Activated CD8-positive, alpha-beta memory T cell treated with anti-CD3 and anti-CD28 coated beads for 1 hour (primary cell): Measurements from ENCODE around the gene AKR1C4.
"Not testable (repeated sequence)": the region's sequence is repeated elsewhere in the genome, so short reads cannot be mapped to it uniquely, and the experiment has no call there.

Experiments used
- DNase-seq, 2 donors: peaks; one replicate each; pipeline ENCODE4 v3.0.0-alpha.2; 2020; ENCODE audit warnings: low read depth in 1 of 2; ENCODE audit errors: extremely low read depth in 1 of 2

AKR1C4 gene

DNA sequence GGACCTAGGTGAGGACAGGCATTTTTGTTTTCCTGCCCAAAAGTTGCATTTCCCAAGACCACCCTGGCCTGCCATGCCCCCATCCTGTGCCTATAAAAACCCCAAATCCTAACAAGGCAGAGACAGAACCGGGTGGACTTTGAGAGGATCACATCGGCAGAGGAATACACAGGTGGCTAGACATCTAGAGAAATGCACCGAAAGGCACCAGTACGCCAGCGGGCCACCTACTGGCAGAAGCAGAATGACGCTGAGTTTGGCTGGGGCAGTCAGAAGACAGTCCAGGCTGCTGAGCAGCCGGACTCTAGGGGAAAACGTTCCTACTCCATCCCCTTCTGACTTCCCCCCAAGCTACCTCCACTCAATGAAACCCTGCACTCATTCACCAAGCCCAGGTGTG, 2.8 kb downstream of the AKR1C4 start:
- DNase-seq, result no peak

DNA sequence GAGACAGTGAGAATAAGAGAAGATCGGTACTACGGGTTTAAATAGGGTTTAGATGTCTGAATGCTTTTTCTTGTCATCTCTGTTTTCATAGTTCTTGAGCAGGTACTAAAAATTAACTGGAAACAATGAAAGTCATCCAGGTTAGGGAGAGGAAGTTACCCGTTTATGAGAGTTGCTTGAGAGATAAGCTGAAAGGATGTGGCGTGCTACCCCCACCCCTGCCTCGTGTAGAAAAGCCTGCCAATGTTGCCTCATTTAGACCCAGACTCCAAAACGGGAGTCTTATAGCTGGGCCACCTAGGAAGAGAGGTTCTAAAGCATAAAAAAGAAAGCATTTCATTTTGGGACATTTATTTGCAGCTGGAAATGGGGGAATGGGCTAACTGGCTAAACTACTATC, 10.2 kb downstream of the AKR1C4 start:
- DNase-seq, result no peak

DNA sequence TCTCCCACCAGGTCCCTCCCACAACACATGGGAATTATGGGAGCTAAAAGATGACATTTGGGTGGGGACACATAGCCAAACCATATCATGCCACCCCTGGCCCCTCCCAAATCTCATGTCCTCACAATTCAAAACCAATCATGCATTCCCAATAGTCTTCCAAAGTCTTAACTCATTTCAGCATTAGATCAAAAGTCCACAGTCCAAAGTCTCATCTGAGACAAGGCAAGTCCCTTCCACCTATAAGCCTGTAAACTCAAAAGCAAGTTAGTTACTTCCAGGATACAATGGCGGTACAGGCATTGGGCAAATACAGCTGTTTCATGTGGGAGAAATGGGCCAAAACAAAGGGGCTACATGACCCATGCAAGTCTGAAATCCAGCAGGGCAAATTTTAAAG, 13.1 kb downstream of the AKR1C4 start:
- not testable (repeated sequence) for DNase-seq

DNA sequence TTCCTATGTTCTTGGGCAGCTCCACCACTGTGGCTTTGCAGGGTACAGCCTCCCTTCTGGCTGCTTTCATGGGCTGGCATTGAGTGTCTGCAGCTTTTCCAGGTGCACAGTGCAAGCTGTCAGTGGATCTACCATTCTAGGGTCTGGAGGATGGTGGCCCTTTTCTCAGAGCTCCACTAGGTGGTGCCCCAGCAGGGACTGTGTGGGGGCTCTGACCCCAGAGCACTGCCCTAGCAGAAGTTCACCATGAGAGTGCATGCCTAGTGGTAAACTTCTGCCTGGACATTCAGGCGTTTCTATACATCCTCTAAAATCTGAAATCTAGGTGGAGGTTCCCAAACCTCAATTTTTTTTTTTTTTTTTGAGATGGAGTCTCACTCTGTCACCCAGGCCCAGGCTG, 13.6 kb downstream of the AKR1C4 start:
- DNase-seq, result not testable (repeated sequence)

DNA sequence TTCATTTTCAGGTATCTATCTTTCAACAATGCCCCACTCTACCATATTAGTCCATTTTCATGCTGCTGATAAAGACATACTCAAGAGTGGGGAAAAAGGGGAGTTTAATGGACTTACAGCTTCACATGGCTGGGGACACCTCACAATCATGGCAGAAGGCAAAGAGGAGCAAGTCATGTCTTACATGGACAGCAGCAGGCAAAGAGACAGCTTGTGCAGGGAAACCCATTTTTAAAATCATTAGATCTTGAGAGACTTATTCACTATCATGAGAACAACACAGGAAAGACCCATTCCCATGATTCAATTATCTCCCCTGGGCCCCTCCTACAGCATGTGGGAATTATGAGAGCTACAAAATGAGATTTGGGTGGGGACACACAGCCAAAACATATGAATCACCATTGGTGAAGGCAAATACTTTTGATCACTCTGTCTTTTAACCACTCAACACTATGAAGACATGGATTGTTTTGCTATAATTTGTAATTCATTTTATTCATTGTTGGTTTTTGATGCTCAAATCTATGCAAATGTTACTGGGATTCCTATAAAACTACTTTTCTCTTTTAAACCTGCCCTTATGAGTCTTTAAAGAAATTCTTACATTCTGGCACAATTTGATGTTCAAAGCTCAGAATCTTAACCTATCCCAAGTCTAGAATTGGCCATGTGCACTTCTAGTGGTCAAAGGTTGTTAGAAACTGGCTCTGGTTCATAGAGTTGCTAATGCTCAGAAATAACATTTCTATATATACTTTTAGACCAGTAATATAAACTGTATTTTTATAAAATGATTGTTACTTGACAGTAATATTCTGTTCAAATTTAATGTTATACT, 15.3 kb downstream of the AKR1C4 start:
- DNase-seq, result no peak

DNA sequence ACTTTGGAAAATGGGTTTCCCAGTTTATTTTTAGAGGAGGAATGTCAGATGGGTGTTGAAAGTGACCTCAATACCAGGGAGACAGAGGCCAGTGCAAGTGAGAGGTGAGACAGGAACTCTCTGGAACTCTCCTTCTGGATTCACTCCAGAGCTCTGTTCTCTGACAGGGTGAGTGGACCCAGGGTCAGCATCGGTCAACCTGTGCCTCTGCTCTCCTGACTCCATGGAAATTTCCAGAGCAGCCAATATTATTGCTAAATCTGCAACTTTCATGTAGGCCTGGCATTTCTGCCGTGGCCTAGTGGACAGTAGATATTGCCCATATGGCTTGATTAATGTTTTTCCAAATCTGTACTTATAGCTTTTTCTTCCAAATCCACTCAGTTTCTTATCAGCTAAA, 20.2 kb downstream of the AKR1C4 start:
- no peak for DNase-seq

DNA sequence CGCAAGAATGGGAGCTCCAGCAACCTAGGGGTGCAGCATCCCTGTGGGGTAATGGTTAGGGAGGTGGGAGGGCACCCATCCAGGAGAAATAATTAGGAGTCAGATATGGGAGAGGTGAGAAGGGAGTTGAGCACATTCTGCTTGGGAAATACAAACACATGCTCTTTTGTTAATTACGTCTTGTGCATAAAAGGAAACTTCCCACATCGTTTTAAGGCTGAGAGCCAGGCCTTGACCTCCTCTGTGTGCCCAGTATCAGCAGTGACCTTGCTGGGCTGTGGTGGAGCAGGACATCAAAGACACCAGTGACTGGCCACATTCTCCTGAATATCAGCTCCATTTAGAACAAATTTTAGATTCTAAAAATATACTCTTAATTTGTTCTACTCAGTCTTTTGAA, 22.6 kb downstream of the AKR1C4 start:
- no peak for DNase-seq

DNA sequence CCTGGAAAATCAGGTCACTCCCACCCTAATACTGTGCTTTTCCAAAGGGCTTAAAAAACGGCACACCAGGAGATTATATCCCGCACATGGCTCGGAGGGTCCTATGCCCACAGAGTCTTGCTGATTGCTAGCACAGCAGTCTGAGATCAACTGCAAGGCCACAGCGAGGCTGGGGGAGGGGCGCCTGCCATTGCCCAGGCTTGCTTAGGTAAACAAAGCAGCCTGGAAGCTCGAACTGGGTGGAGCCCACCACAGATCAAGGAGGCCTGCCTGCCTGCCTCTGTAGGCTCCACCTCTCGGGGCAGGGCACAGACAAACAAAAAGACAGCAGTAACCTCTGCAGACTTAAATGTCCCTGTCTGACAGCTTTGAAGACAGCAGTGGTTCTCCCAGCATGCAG, 26.3 kb downstream of the AKR1C4 start:
- DNase-seq, result not testable (repeated sequence)

DNA sequence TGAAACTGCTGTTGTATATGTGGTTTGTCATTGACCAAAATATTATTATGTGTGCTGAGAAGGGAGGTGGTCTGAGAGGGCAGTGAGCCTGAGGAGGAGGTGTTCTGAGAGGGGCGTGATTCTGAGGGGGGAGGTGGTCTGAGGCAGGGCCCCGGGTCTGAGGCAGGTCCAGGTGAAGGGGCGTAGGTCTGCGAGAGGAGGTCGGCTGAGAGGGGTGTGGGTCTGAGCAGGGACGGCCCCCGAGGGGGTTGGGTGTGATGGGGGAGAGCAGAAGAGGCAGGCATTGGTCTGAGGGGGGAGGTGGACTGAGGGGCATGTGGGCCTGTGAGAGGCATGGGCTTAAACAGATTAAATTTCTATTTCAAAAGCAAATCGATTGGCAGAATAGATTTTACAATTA, 32.4 kb downstream of the AKR1C4 start:
- no peak for DNase-seq

DNA sequence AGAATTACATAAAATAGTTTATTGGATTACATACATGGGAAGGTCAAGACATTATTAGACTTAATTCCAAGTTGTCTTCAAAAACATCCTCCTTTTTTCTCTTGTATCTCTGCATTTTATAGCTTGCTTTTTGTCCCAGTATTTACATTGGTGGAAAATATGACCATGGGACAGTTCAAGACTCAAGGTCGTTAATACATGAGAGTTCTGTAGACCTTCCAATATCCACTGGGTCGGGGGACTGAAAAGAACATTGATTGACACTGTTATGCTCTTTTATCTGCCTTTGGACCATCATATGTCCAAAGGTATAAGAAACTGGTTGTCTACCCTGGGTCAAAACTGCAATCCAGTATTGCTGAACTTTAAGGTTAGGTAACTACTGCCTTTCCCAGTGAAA, 36.7 kb downstream of the AKR1C4 start:
- DNase-seq, result no peak

DNA sequence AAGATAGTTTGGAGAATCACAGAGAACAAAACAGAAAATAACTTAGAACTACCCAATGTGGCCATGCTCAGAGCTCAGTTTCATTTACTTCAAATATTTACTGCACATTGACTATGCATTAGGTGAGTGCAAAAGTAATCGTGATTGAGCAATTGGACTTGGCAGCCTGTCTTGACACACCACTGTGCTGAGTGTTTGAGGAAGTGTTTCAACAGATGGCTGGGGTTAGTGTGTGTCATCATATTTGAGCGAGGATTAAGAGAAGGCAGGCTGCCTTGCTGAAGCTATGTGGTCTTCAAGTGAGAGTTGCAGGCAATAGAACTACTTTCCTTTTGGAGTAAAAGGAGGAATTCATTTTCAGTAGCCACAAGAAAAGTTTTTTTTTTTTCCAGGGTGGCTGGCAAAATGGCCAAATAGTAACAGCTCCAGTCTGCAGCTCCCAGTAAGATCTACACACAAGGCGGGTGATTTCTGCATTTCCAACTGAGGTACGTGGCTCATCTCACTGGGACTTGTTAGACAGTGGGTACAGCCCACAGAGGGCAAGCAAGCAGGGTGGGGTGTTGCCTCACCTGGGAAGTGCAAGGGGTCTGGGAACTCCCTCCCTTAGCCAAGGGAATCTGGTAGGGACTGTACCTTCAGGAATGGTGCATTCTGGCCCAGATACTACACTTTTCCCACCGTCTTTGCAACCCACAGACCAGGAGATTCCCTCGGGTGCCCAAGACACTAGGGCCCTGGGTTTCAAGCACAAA, 37.6 kb downstream of the AKR1C4 start:
- DNase-seq, result no peak

DNA sequence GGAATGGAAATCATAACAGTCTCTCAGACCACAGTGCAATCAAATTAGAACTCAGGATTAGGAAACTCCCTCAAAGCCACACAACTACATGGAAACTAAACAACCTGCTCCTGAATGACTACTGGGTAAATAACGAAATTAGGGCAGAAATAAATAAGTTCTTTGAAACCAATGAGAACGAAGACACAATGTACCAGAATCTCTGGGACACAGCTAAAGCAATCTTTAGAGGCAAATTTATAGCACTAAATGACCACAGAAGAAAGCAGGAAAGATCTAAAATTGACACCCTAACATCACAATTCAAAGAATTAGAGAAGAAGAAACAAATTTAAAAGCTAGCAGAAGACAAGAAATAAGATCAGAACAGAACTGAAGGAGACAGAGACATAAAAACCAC, 40.9 kb downstream of the AKR1C4 start:
- DNase-seq, result not testable (repeated sequence)

DNA sequence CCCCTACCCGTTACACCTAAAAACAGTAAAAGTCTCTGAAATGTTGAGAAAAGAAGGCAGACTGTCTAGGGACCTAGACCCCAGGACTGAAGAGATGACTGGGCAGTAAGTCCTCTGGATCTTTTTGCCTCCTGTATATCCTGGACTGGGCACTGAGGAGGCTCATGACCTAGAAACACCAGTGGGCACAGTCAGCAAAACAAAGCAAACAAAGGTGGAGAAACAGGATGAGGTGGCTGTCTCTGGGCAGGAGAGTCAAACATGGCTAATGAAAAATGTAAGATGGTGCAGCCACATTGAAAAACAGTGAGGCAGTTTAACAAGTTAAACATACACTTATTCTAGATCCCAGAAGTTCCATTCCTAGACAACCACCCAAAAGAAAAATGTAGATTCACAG, 45.9 kb downstream of the AKR1C4 start:
- DNase-seq, result no peak

DNA sequence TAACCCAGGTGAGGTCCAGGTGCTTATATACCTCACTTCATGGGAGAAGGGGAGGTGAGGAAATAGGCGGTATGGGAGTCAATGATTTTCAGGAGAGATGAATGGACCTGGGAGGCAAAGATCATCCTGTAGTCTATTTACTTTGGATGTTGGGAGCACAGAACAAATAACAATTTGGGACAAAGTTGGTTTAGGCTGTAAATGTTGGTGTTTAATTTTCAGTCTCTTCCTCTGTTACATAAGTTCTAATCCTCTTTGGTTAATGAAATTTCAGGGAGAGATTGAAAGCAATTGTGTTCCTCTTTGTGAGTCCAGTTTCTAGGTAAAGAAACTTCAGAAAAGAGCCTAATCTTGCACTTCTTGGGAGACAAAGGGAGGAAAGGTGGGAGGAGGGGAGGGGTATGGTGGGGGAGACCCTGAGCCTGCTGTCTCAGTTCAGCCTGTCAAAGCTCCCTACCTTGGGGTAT, 46.9 kb downstream of the AKR1C4 start:
- no peak for DNase-seq

DNA sequence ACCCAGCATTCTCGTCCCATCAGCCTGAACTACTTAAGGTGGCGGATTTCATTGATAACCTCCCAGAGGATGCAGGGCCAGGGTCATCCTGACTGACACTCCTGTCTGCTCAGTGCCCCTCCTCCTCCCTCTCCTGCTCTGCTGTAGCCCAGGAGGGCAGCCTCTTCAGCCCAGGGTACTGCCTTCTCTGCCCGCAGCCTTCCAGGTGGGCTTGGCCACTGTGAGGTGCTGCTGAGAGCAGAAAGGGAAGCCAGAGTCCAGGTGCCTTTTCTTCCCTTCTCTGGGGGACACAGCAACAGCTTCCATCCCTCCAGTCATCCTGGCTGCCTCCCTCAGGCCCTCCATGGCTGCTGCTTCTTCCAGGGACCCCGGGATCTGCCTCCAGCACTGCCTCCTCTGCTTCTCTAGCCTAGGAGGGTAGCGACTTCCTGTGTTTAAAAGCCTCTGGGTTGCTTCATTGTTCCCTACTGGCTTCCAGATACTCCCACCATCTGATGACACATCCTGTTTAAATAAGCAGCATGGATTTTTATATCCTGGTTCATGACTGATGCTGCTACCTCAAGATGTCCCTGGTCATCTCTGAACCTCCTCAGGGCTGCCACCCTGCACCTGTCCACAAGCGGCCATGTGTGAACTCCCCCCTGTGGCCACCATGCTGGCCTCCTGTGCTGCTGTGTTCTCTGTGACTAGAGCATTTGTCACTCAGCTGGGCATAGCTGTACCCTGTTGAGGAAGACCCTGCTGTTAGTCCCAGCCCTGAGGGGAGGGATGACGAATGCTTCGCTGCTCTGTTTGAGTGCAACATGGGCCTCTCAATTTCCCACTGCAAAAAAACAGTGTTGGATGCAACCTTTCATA, 55.8 kb downstream of the AKR1C4 start:
- DNase-seq, result no peak

DNA sequence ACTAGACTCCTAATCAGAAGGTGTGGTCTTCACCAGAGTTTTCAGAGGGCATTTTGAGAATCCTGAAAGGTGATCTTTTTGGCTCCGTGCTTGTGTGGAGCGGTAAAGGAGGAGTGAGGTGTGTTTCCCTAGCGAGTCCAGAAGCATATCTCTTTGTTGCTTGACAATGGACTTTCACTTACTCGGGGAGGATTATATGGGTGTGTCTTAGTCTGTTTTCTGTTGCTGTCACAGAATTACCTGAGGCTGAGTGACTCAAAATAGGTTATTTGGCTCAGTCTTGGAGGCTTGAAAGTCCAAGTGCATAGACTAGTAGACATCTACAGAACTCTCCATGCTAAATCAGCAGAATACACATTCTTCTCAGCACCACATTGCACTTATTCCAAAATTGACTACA, 57.9 kb downstream of the AKR1C4 start:
- no peak for DNase-seq

DNA sequence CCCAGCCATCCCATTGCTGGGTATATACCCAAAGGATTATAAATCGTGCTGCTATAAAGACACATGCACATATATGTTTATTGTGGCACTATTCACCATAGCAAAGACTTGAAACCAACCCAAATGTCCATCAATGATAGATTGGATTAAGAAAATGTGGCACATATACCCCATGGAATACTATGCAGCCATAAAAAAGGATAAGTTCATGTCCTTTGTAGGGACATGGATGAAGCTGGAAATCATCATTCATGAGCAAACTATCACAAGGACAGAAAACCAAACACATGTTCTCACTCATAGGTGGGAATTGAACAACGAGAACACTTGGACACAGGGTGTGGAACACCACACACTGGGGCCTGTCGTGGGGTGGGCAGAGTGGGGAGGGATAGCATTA, 61.1 kb downstream of the AKR1C4 start:
- DNase-seq, result not testable (repeated sequence)

DNA sequence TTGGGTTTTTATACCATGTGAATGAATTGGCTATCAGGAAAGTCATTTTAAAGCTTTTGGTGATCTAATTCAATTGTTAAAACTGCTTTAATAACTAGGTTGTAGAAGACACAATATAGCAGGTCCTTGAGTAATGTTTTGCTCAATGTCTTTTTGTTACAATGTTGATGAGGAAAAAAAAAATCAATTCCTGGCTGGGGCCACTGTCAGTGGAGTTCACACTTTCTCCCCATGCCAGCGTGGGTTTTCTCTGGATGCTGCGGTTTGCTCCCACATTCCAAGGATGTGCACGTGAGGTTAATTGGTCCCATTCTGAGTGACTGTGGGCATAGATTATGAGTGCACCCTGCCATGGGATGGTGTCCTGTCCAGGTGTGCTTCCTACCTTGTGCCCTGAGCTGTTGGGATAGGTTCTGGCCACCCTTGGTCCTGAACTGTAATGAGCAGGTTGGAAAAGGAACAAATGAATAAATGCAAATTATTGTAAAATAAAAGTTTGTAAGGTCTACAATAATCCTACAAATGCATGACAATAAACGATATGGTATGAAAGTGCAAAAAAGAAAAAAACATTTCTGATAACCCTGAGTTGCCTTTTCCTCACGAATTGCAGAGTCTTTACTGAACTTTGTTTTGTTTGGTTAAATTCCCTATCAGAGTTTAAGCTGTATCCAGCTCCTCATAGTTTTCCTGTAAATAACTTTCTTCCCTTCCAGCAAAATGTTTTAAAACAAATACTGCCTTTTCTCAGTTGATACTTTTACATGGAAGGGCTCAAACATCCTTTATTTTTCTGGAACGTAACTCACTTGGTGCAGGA, 62.7 kb downstream of the AKR1C4 start:
- no peak for DNase-seq

DNA sequence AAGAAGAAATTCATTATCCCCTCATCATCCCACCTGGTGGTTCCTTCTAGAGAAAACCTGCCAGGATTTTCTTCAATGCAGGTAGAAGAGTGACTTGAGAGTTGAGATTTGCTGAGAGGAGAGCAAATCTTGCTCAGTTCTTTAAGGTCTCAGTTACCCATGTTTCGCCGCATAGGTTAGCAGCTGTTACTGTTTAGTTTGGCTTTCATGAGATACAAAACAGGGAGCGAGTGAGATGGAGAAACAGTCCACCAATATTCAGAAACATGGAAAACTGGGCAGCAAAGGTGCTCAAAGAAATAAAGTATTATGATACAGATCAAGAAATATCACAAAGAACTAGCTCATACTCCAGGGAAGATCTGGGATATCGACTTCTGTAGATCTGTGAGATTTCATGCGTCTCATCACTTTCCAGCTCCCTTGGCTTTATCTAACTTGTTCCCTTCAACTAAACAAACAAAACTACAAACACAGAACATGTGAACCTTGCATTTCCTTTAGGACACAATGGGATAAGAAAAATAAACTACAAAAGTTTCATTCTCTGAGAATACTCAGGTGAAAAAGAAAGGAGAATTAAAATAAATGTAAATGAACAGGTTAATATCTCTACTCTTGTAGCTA, 63.4 kb downstream of the AKR1C4 start:
- DNase-seq, result no peak

DNA sequence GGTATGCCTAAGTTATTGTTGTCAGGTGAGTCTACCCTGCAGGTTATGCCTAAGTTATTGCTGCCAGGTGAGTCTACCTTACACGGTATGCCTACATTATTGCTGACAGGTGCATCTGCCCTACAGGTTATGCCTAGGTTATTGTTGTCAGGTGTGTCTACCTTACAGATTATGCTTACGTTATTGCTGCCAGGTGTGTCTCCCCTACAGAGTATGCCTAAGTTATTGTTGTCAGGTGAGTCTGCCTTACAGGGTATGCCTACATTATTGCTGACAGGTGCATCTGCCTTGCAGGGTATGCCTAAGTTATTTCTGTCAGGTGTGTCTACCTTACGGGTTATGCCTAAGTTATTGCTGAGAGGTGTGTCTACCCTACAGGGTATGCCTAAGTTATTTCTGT, 64.2 kb downstream of the AKR1C4 start:
- DNase-seq, result no peak
